HepG2 (cell line): ENCODE measurements around the gene SLC39A3. TPM values are rescaled to one million over a fixed set of nuclear protein-coding genes. Genes with fewer than 3 reads are reported as not detected.

Source experiments
- ARID5B ChIP-seq: IDR thresholded peaks from 2 replicates; pipeline ENCODE4 v1.4.0; 2020; ENCODE audit warnings: mild to moderate bottlenecking, missing genetic modification reagents
- BCL6 ChIP-seq: IDR thresholded peaks from 2 replicates; pipeline ENCODE4 v1.6.1; 2016; ENCODE audit warnings: missing genetic modification reagents, missing compliant biosample characterization
- CENPX ChIP-seq: sonication (generic); formaldehyde crosslinking; IDR thresholded peaks from 2 replicates; pipeline ENCODE4 v1.9.0; 2021; ENCODE audit warnings: mild to moderate bottlenecking, missing genetic modification reagents, moderate library complexity
- FOSL2 ChIP-seq: sonication (generic); formaldehyde crosslinking; IDR thresholded peaks from 2 replicates; pipeline ENCODE4 v1.4.0; 2020; ENCODE audit warnings: missing genetic modification reagents
- GATA4 ChIP-seq: sonication (generic); IDR thresholded peaks from 2 replicates; pipeline ENCODE4 v1.6.1; 2016; ENCODE audit warnings: antibody characterized with exemption, low read depth, borderline replicate concordance
- GATAD2A ChIP-seq: IDR thresholded peaks from 2 replicates; pipeline ENCODE4 v1.6.1; 2016
- HMG20B ChIP-seq: conservative IDR thresholded peaks from 2 replicates; pipeline ENCODE4 v1.6.1; 2016; ENCODE audit warnings: missing genetic modification reagents, missing compliant biosample characterization
- HOXA3 ChIP-seq: sonication (generic); formaldehyde crosslinking; IDR thresholded peaks from 2 replicates; pipeline ENCODE4 v1.5.0; 2020; ENCODE audit warnings: missing genetic modification reagents
- PHF21A ChIP-seq: sonication (generic); formaldehyde crosslinking; IDR thresholded peaks from 2 replicates; pipeline ENCODE4 v1.5.0; 2020; ENCODE audit warnings: mild to moderate bottlenecking, missing genetic modification reagents
- POLR2G ChIP-seq: fragments of 200-400 bp; formaldehyde crosslinking; IDR thresholded peaks from 2 replicates; pipeline ENCODE4 v1.6.1; 2018; ENCODE audit warnings: mild to moderate bottlenecking, low read depth, low read length, moderate library complexity
- RFX1 ChIP-seq: fragments of 450-650 bp; IDR thresholded peaks from 2 replicates; pipeline ENCODE4 v1.6.1; 2017
- TSC22D2 ChIP-seq: sonication (generic); formaldehyde crosslinking; IDR thresholded peaks from 2 replicates; pipeline ENCODE4 v1.5.1; 2020; ENCODE audit warnings: missing genetic modification reagents, mild to moderate bottlenecking, borderline replicate concordance
- ZBTB21 ChIP-seq: sonication (generic); formaldehyde crosslinking; IDR thresholded peaks from 2 replicates; pipeline ENCODE4 v1.4.0; 2020; ENCODE audit warnings: missing genetic modification reagents
- ZFP82 ChIP-seq: sonication (generic); formaldehyde crosslinking; IDR thresholded peaks from 2 replicates; pipeline ENCODE4 v1.5.1; 2020; ENCODE audit warnings: mild to moderate bottlenecking, missing genetic modification reagents, borderline replicate concordance
- ZNF121 ChIP-seq: sonication (generic); formaldehyde crosslinking; IDR thresholded peaks from 2 replicates; pipeline ENCODE4 v1.5.0; 2020; ENCODE audit warnings: mild to moderate bottlenecking, missing genetic modification reagents
- ZNF556 ChIP-seq: sonication (generic); formaldehyde crosslinking; IDR thresholded peaks from 2 replicates; pipeline ENCODE4 v1.4.0; 2020; ENCODE audit warnings: mild to moderate bottlenecking, missing genetic modification reagents, borderline replicate concordance
- ZNF567 ChIP-seq: sonication (generic); formaldehyde crosslinking; IDR thresholded peaks from 2 replicates; pipeline ENCODE4 v1.8.1; 2023; ENCODE audit warnings: mild to moderate bottlenecking, missing genetic modification reagents, borderline replicate concordance
- ZNF598 ChIP-seq: sonication (generic); formaldehyde crosslinking; IDR thresholded peaks from 2 replicates; pipeline ENCODE4 v1.5.1; 2020; ENCODE audit warnings: mild to moderate bottlenecking, missing genetic modification reagents, borderline replicate concordance
- ZNF644 ChIP-seq: IDR thresholded peaks from 2 replicates; pipeline ENCODE4 v1.6.1; 2016; ENCODE audit warnings: low read depth
- ZNF7 ChIP-seq: IDR thresholded peaks from 2 replicates; pipeline ENCODE4 v1.6.1; 2016; ENCODE audit warnings: missing biosample characterization, missing genetic modification reagents
- ZNF839 ChIP-seq: sonication (generic); formaldehyde crosslinking; IDR thresholded peaks from 2 replicates; pipeline ENCODE4 v1.4.0; 2020; ENCODE audit warnings: missing genetic modification reagents, mild to moderate bottlenecking, borderline replicate concordance
- ZXDC ChIP-seq: sonication (generic); formaldehyde crosslinking; IDR thresholded peaks from 2 replicates; pipeline ENCODE4 v1.5.0; 2020; ENCODE audit warnings: mild to moderate bottlenecking, missing genetic modification reagents
- polyA plus RNA-seq, 8 experiments: library from polyadenylated mRNA; depleted of rRNA in 3 of 8; stranded (reverse) in 7 of 8; unstranded in 1 of 8; fragments of >200 nt; fragmentation: Illumina TruSeq in 4 of 8; extraction: Trizol in 4 of 8; gene quantifications; 2 replicates each; pipeline versions ENCODE4 v1.2.1 to v1.2.3, GENCODE V29; 2011 to 2016; ENCODE audit warnings: low read depth in 4 of 8, missing spikeins in 1 of 8, mixed read lengths in 1 of 8; ENCODE audit not compliant: insufficient read depth in 1 of 8
- total RNA-seq, 5 experiments: library from RNA; depleted of rRNA; stranded (reverse); fragments of >200 nt; fragmentation: Illumina TruSeq; extraction: Trizol; gene quantifications; 2 replicates each; pipeline ENCODE4 v1.2.3, GENCODE V29; 2016; ENCODE audit warnings: low read depth in 1 of 5
- TF ChIP-seq, protein P1 (sequence below): sonication (generic); IDR thresholded peaks from 2 replicates; pipeline ENCODE4 v1.6.1; 2016; ENCODE audit warnings: low read depth, borderline replicate concordance
- TF ChIP-seq, protein P2 (sequence below), 2 experiments: fragments of 450-650 bp in 1 of 2; sonication (generic) in 1 of 2; formaldehyde crosslinking; IDR thresholded peaks; 2 replicates each; pipeline versions ENCODE4 v1.5.0 to v1.8.0; 2020 to 2022; ENCODE audit warnings: mild to moderate bottlenecking in 1 of 2, missing genetic modification reagents in 1 of 2

The SLC39A3 gene
- total and polyA plus RNA-seq, 2 of the 13 experiments (the other 11 are each of a cell fraction or from before 2014, with no cell fraction given) = 33.6 to 41.6 TPM

GRCh38 chr19:2703691-2704216 is 36.1 kb downstream of the SLC39A3 start (continued):
- TF ChIP-seq ZXDC (CRISPR knock-in tag) (no peak), RFX1 (no peak), TSC22D2 (no peak), GATA4 (no peak), ZNF7 (CRISPR knock-in tag) (no peak), ZNF598 (no peak), CENPX (no peak), ZBTB21 (CRISPR knock-in tag) (peak; percentile 44; the same call in 1 of the 2 replicates), GATAD2A (CRISPR knock-in tag) (peak; percentile 43; the same call in 1 of the 2 replicates), ZNF644 (CRISPR knock-in tag) (0 out of 2 replicates have a peak, but pooled peaks have one; percentile 48), BCL6 (peak; percentile 20; the same call in 1 of the 2 replicates), HOXA3 (CRISPR knock-in tag) (peak; percentile 51; the same call in 1 of the 2 replicates), ZNF839 (CRISPR knock-in tag) (no peak), PHF21A (CRISPR knock-in tag) (peak; percentile 35; the same call in 1 of the 2 replicates), ZNF556 (CRISPR knock-in tag) (no peak), HMG20B (CRISPR knock-in tag) (no peak), ARID5B (CRISPR knock-in tag) (peak; percentile 32; the same call in 1 of the 2 replicates), POLR2G (no peak), FOSL2 (CRISPR knock-in tag) (0 out of 2 replicates have a peak, but pooled peaks have one; percentile 22), ZFP82 (CRISPR knock-in tag) (no peak), ZNF567 (CRISPR knock-in tag) (no peak), ZNF121 (CRISPR knock-in tag) (peak; percentile 77)
- TF ChIP-seq, protein P1, sequence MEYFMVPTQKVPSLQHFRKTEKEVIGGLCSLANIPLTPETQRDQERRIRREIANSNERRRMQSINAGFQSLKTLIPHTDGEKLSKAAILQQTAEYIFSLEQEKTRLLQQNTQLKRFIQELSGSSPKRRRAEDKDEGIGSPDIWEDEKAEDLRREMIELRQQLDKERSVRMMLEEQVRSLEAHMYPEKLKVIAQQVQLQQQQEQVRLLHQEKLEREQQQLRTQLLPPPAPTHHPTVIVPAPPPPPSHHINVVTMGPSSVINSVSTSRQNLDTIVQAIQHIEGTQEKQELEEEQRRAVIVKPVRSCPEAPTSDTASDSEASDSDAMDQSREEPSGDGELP = 0 out of 2 replicates have a peak, but pooled peaks have one; percentile 12
- TF ChIP-seq, protein P2, sequence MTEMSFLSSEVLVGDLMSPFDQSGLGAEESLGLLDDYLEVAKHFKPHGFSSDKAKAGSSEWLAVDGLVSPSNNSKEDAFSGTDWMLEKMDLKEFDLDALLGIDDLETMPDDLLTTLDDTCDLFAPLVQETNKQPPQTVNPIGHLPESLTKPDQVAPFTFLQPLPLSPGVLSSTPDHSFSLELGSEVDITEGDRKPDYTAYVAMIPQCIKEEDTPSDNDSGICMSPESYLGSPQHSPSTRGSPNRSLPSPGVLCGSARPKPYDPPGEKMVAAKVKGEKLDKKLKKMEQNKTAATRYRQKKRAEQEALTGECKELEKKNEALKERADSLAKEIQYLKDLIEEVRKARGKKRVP (CRISPR knock-in tag; IDR thresholded peaks at IDR 0.05) = peak in 1 of 2 experiments; percentile 87; a peak in 2 of 4 replicates
